ENCODE results near the gene GNA15. TPM values are rescaled to one million over a fixed set of nuclear protein-coding genes. Genes with fewer than 3 reads are reported as not detected.

The GNA15 gene
- total RNA-seq, 4 donors from 2014 or later: 1.2 to 12.4 (median 1.5) TPM; not detected in 1

GRCh38 chr19:3149526-3150505 lies 14.0 kb downstream of the GNA15 start:
- no peaks in the 10 kb centered on the region for H3K9me3 ChIP-seq
- TF ChIP-seq POLR2A (IDR thresholded peaks at IDR 0.05): no peak
- TF ChIP-seq CTCF (IDR thresholded peaks at IDR 0.05): no peak
- no peak overlapping the region for H3K4me3 ChIP-seq
- no peaks in the 10 kb centered on the region for H3K4me1 ChIP-seq
- DNase-seq: no peak
- no peaks in the 10 kb centered on the region for H3K36me3 ChIP-seq
- H3K27ac ChIP-seq: no peak overlapping the region
- H3K27me3 ChIP-seq: no peaks in the 10 kb centered on the region

GRCh38 chr19:3150739-3151329 lies 15.0 kb downstream of the GNA15 start:
- TF ChIP-seq CTCF (IDR thresholded peaks at IDR 0.05) (no peak), POLR2A (IDR thresholded peaks at IDR 0.05) (no peak)
- Histone ChIP-seq H3K4me1 (no peaks in the 10 kb centered on the region), H3K36me3 (no peaks in the 10 kb centered on the region), H3K27me3 (no peaks in the 10 kb centered on the region), H3K9me3 (no peaks in the 10 kb centered on the region), H3K4me3 (no peak overlapping the region), H3K27ac (no peak overlapping the region)
- no peak for DNase-seq

GRCh38 chr19:3151563-3152418 lies 16.0 kb downstream of the GNA15 start:
- H3K9me3 ChIP-seq: no peaks in the 10 kb centered on the region

GRCh38 chr19:3152419-3152780 lies 16.6 kb downstream of the GNA15 start:
- H3K4me1 ChIP-seq: no peaks in the 10 kb centered on the region
- no peak for DNase-seq
- no peak for TF ChIP-seq CTCF (IDR thresholded peaks at IDR 0.05)
- TF ChIP-seq POLR2A (IDR thresholded peaks at IDR 0.05): no peak
- H3K36me3 ChIP-seq: no peaks in the 10 kb centered on the region
- H3K4me3 ChIP-seq: no peak overlapping the region
- no peaks in the 10 kb centered on the region for H3K27me3 ChIP-seq
- no peaks in the 10 kb centered on the region for H3K9me3 ChIP-seq
- no peak overlapping the region for H3K27ac ChIP-seq

More at GRCh38 chr19:3151563-3152418, 16.0 kb downstream of the GNA15 start:
- no peak for TF ChIP-seq POLR2A (IDR thresholded peaks at IDR 0.05)
- no peak for TF ChIP-seq CTCF (IDR thresholded peaks at IDR 0.05)
- no peaks in the 10 kb centered on the region for H3K4me1 ChIP-seq
- DNase-seq: no peak
- H3K27ac ChIP-seq: no peak overlapping the region
- no peaks in the 10 kb centered on the region for H3K36me3 ChIP-seq
- H3K27me3 ChIP-seq: no peaks in the 10 kb centered on the region
- H3K4me3 ChIP-seq: no peak overlapping the region

All from Peyer's patch (tissue), 4 donors.